Osteoblast (primary cell): ENCODE data around the gene MRPS2. TPM values are rescaled to one million over a fixed set of nuclear protein-coding genes. Genes with fewer than 3 reads are reported as not detected.

Source experiments
- DNase-seq: peaks from one replicate; pipeline ENCODE4 v3.0.0; 2011; ENCODE audit warnings: low spot score, mixed read lengths; ENCODE audit not compliant: insufficient read length; ENCODE audit errors: missing footprints
- H2AFZ ChIP-seq: 2 replicates; pipeline ENCODE4 v1.6.0; 2011; ENCODE audit warnings: mild to moderate bottlenecking, low read length
- H3K27ac ChIP-seq: 2 replicates; pipeline ENCODE4 v1.5.1; 2011; ENCODE audit warnings: mild to moderate bottlenecking, low read depth, low read length, moderate library complexity
- H3K27me3 ChIP-seq: 2 replicates; pipeline ENCODE4 v1.6.0; 2012; ENCODE audit warnings: mild to moderate bottlenecking, control low read depth, inconsistent platforms, low read length, moderate library complexity; ENCODE audit not compliant: insufficient read depth
- H3K36me3 ChIP-seq: 2 replicates; pipeline ENCODE4 v1.5.1; 2011; ENCODE audit warnings: mild to moderate bottlenecking, low read length, control low read depth, moderate library complexity; ENCODE audit not compliant: insufficient read depth
- H3K4me1 ChIP-seq: 2 replicates; pipeline ENCODE4 v1.5.1; 2011; ENCODE audit warnings: mild to moderate bottlenecking, low read length, control low read depth, moderate library complexity; ENCODE audit not compliant: insufficient read depth
- H3K4me2 ChIP-seq: 2 replicates; pipeline ENCODE4 v1.6.0; 2011; ENCODE audit warnings: mild to moderate bottlenecking, low read length; ENCODE audit not compliant: insufficient read depth
- H3K4me3 ChIP-seq: fragments of 200-600 bp; sonication (generic); 3 replicates; pipeline ENCODE4 v1.5.1; 2012; ENCODE audit warnings: mild to moderate bottlenecking, low read length, inconsistent platforms; ENCODE audit not compliant: insufficient read depth
- H3K79me2 ChIP-seq: 2 replicates; pipeline ENCODE4 v1.6.0; 2012; ENCODE audit warnings: mild to moderate bottlenecking, low read length, control low read depth, inconsistent platforms; ENCODE audit not compliant: insufficient read depth
- H3K9me3 ChIP-seq: 2 replicates; pipeline ENCODE4 v1.5.1; 2011; ENCODE audit warnings: low read depth, low read length, control low read depth
- H4K20me1 ChIP-seq: 2 replicates; pipeline ENCODE4 v1.6.0; 2012; ENCODE audit warnings: mild to moderate bottlenecking, low read length, control low read depth; ENCODE audit not compliant: insufficient read depth
- CTCF ChIP-seq: IDR thresholded peaks from 2 replicates; pipeline ENCODE4 v1.5.1; 2011; ENCODE audit warnings: mild to moderate bottlenecking, low read depth, low read length, moderate library complexity; ENCODE audit errors: extremely low read depth
- total RNA-seq: library from RNA; depleted of rRNA; stranded (reverse); fragments of >200 nt; gene quantifications from 2 replicates; pipeline ENCODE4 v1.2.3, GENCODE V29; 2012

The MRPS2 gene
- total RNA-seq, 1 donor: 13.0 TPM

DNA sequence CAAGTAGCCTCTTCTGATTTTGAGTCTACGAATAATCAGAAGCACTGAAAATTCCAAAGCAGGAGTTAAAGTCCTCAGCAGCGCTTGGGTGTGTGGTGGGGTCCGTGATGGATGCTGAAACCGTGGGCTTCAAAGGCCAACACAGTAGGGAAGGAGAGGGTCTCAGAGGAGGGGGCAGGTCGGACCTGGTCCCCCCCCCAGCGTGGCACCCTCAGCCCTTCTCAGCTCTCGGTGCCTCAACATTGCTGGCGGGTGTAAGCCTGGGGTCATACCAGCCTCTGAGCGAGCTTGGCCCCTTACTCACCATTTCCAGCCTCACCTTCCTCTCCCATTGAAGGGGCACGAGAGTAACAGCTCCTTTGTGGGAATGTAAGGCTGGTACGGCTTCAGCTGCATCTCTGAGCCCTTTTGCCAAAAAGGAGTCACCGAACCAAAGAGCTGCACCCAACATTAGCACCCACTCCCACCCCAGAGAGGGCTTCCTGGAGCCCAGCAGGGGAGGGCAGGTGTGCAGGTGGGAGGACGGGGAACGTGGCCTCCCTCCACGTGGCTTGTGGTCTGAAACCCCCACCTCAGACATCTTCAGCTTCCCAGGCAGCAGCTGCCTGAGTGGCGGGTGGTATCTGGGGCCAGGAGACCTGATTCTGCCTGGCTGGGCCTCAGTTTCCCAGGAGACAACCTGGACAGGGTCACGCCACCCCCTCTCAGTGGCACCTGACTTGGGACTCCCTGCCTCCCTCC is 14.0 kb downstream of the MRPS2 start:
- Histone ChIP-seq H3K4me3 (no peak overlapping the region), H3K4me1 (peaks cover 3% of the 10 kb centered on the region), H2AFZ (no peak overlapping the region), H3K27me3 (no peaks in the 10 kb centered on the region), H3K27ac (no peak overlapping the region), H4K20me1 (no peaks in the 10 kb centered on the region), H3K9me3 (no peaks in the 10 kb centered on the region), H3K36me3 (no peaks in the 10 kb centered on the region), H3K4me2 (no peak overlapping the region), H3K79me2 (no peaks in the 10 kb centered on the region)
- DNase-seq: peak; percentile 61
- TF ChIP-seq CTCF: no peak

- TF ChIP-seq CTCF: no peak
- H3K4me3 ChIP-seq: no peak overlapping the region
- H3K27me3 ChIP-seq: no peaks in the 10 kb centered on the region
- peaks cover 3% of the 10 kb centered on the region for H3K4me1 ChIP-seq
- H2AFZ ChIP-seq: no peak overlapping the region
- no peaks in the 10 kb centered on the region for H3K36me3 ChIP-seq
- no peak overlapping the region for H3K4me2 ChIP-seq
- no peak overlapping the region for H3K27ac ChIP-seq
- H3K79me2 ChIP-seq: no peaks in the 10 kb centered on the region
- no peaks in the 10 kb centered on the region for H4K20me1 ChIP-seq
- H3K9me3 ChIP-seq: no peaks in the 10 kb centered on the region
- peak; percentile 62 for DNase-seq
These were observed 14.8 kb downstream of the MRPS2 start for GRCh38 chr9:135515083-135515951.

GRCh38 chr9:135516132-135516860 is 15.8 kb downstream of the MRPS2 start:
- H3K4me1 ChIP-seq: peaks cover 3% of the 10 kb centered on the region
- no peak overlapping the region for H3K27ac ChIP-seq
- H3K27me3 ChIP-seq: no peaks in the 10 kb centered on the region
- TF ChIP-seq CTCF: no peak
- H3K79me2 ChIP-seq: no peaks in the 10 kb centered on the region
- H3K36me3 ChIP-seq: no peaks in the 10 kb centered on the region
- no peaks in the 10 kb centered on the region for H3K9me3 ChIP-seq
- DNase-seq: peak; percentile 27
- no peak overlapping the region for H3K4me3 ChIP-seq
- no peak overlapping the region for H2AFZ ChIP-seq
- H3K4me2 ChIP-seq: no peak overlapping the region
- H4K20me1 ChIP-seq: no peaks in the 10 kb centered on the region
